ENCODE measurements around the gene AGRN.
A peak's percentile ranks its signal among the peaks of the same experiment; 100 is the strongest.
"Not testable (repeated sequence)": the region's sequence is repeated elsewhere in the genome, so short reads cannot be mapped to it uniquely, and the experiment has no call there.

AGRN gene

GRCh38 chr1:975896-976683 is 43.8 kb upstream of the AGRN start:
- Histone ChIP-seq H3K27ac (ENCODE audit: low read depth, low read length) (no peak overlapping the region), H3K9ac (ENCODE audit: low read length) (no peak overlapping the region), H3K9me3 (ENCODE audit: low read length) (no peaks in the 10 kb centered on the region), H3K4me3 (ENCODE audit: low read depth in 1 of 2, low read length in 2 of 2) (peak overlapping the region; percentile 21 to 49), H3K36me3 (ENCODE audit: insufficient read depth, low read length) (no peaks in the 10 kb centered on the region), H3K4me1 (ENCODE audit: insufficient read depth, low read length) (no peaks in the 10 kb centered on the region), H3K27me3 (ENCODE audit: control insufficient read depth in 1 of 2, insufficient read depth in 2 of 2, low read length in 2 of 2) (peaks cover 0 to 52% of the 10 kb centered on the region in 2 donors)

GRCh38 chr1:976791-977190 is 43.1 kb upstream of the AGRN start:
- H3K27ac ChIP-seq (ENCODE audit: low read depth, low read length); H3K9ac ChIP-seq (ENCODE audit: low read length); H3K9me3 ChIP-seq (ENCODE audit: low read length); H3K4me3 ChIP-seq (ENCODE audit: low read depth in 1 of 2, low read length in 2 of 2); H3K36me3 ChIP-seq (ENCODE audit: insufficient read depth, low read length); H3K4me1 ChIP-seq (ENCODE audit: insufficient read depth, low read length): not testable (repeated sequence)
- peaks cover 0 to 50% of the 10 kb centered on the region in 2 donors for H3K27me3 ChIP-seq (ENCODE audit: control insufficient read depth in 1 of 2, insufficient read depth in 2 of 2, low read length in 2 of 2)

- Histone ChIP-seq H3K4me1 (ENCODE audit: insufficient read depth, low read length) (no peaks in the 10 kb centered on the region), H3K9ac (ENCODE audit: low read length) (no peak overlapping the region), H3K4me3 (ENCODE audit: low read depth in 1 of 2, low read length in 2 of 2) (no peak overlapping the region), H3K9me3 (ENCODE audit: low read length) (no peaks in the 10 kb centered on the region), H3K27ac (ENCODE audit: low read depth, low read length) (no peak overlapping the region), H3K36me3 (ENCODE audit: insufficient read depth, low read length) (no peaks in the 10 kb centered on the region), H3K27me3 (ENCODE audit: control insufficient read depth in 1 of 2, insufficient read depth in 2 of 2, low read length in 2 of 2) (peaks cover 0 to 40% of the 10 kb centered on the region in 2 donors)
Measured at GRCh38 chr1:978069-978834, 41.7 kb upstream of the AGRN start.

GRCh38 chr1:978835-979743 is 40.8 kb upstream of the AGRN start:
- H3K36me3 ChIP-seq (ENCODE audit: insufficient read depth, low read length), result no peaks in the 10 kb centered on the region
- H3K9me3 ChIP-seq (ENCODE audit: low read length), result no peaks in the 10 kb centered on the region
- H3K27ac ChIP-seq (ENCODE audit: low read depth, low read length), result no peak overlapping the region
- no peak overlapping the region for H3K4me3 ChIP-seq (ENCODE audit: low read depth in 1 of 2, low read length in 2 of 2)
- H3K27me3 ChIP-seq (ENCODE audit: control insufficient read depth in 1 of 2, insufficient read depth in 2 of 2, low read length in 2 of 2), result peaks cover 0 to 39% of the 10 kb centered on the region in 2 donors
- H3K4me1 ChIP-seq (ENCODE audit: insufficient read depth, low read length), result no peaks in the 10 kb centered on the region
- H3K9ac ChIP-seq (ENCODE audit: low read length), result no peak overlapping the region

GRCh38 chr1:979744-980072 is 40.2 kb upstream of the AGRN start:
- Histone ChIP-seq H3K4me3 (ENCODE audit: low read depth in 1 of 2, low read length in 2 of 2) (no peak overlapping the region), H3K4me1 (ENCODE audit: insufficient read depth, low read length) (no peaks in the 10 kb centered on the region), H3K9me3 (ENCODE audit: low read length) (no peaks in the 10 kb centered on the region), H3K36me3 (ENCODE audit: insufficient read depth, low read length) (no peaks in the 10 kb centered on the region), H3K27ac (ENCODE audit: low read depth, low read length) (no peak overlapping the region), H3K27me3 (ENCODE audit: control insufficient read depth in 1 of 2, insufficient read depth in 2 of 2, low read length in 2 of 2) (peaks cover 0 to 33% of the 10 kb centered on the region in 2 donors), H3K9ac (ENCODE audit: low read length) (no peak overlapping the region)

- no peak overlapping the region for H3K4me3 ChIP-seq (ENCODE audit: low read depth in 1 of 2, low read length in 2 of 2)
- H3K36me3 ChIP-seq (ENCODE audit: insufficient read depth, low read length), result no peaks in the 10 kb centered on the region
- H3K9me3 ChIP-seq (ENCODE audit: low read length), result no peaks in the 10 kb centered on the region
- no peak overlapping the region for H3K27ac ChIP-seq (ENCODE audit: low read depth, low read length)
- H3K4me1 ChIP-seq (ENCODE audit: insufficient read depth, low read length), result no peaks in the 10 kb centered on the region
- no peak overlapping the region for H3K9ac ChIP-seq (ENCODE audit: low read length)
- H3K27me3 ChIP-seq (ENCODE audit: control insufficient read depth in 1 of 2, insufficient read depth in 2 of 2, low read length in 2 of 2), result peaks cover 0 to 29% of the 10 kb centered on the region in 2 donors
Measured at GRCh38 chr1:980137-980571, 39.8 kb upstream of the AGRN start.

GRCh38 chr1:980602-981395 is 39.1 kb upstream of the AGRN start:
- no peaks in the 10 kb centered on the region for H3K9me3 ChIP-seq (ENCODE audit: low read length)
- no peak overlapping the region for H3K9ac ChIP-seq (ENCODE audit: low read length)
- no peak overlapping the region for H3K27ac ChIP-seq (ENCODE audit: low read depth, low read length)
- no peak overlapping the region for H3K4me3 ChIP-seq (ENCODE audit: low read depth in 1 of 2, low read length in 2 of 2)
- no peaks in the 10 kb centered on the region for H3K4me1 ChIP-seq (ENCODE audit: insufficient read depth, low read length)
- peaks cover 0 to 23% of the 10 kb centered on the region in 2 donors for H3K27me3 ChIP-seq (ENCODE audit: control insufficient read depth in 1 of 2, insufficient read depth in 2 of 2, low read length in 2 of 2)
- H3K36me3 ChIP-seq (ENCODE audit: insufficient read depth, low read length), result no peaks in the 10 kb centered on the region

GRCh38 chr1:981491-981954 is 38.4 kb upstream of the AGRN start:
- Histone ChIP-seq H3K36me3 (ENCODE audit: insufficient read depth, low read length) (no peaks in the 10 kb centered on the region), H3K27ac (ENCODE audit: low read depth, low read length) (no peak overlapping the region), H3K9me3 (ENCODE audit: low read length) (no peaks in the 10 kb centered on the region), H3K27me3 (ENCODE audit: control insufficient read depth in 1 of 2, insufficient read depth in 2 of 2, low read length in 2 of 2) (peaks cover 0 to 17% of the 10 kb centered on the region in 2 donors), H3K4me1 (ENCODE audit: insufficient read depth, low read length) (no peaks in the 10 kb centered on the region), H3K4me3 (ENCODE audit: low read depth in 1 of 2, low read length in 2 of 2) (no peak overlapping the region), H3K9ac (ENCODE audit: low read length) (no peak overlapping the region)

- Histone ChIP-seq H3K4me1 (ENCODE audit: insufficient read depth, low read length) (no peaks in the 10 kb centered on the region), H3K9me3 (ENCODE audit: low read length) (no peaks in the 10 kb centered on the region), H3K9ac (ENCODE audit: low read length) (no peak within 1 kb of the TSS), H3K27ac (ENCODE audit: low read depth, low read length) (no peak within 1 kb of the TSS), H3K27me3 (ENCODE audit: control insufficient read depth in 1 of 2, insufficient read depth in 2 of 2, low read length in 2 of 2) (peaks cover 0 to 17% of the 10 kb centered on the region in 2 donors), H3K4me3 (ENCODE audit: low read depth in 1 of 2, low read length in 2 of 2) (no peak within 1 kb of the TSS), H3K36me3 (ENCODE audit: insufficient read depth, low read length) (no peaks in the 10 kb centered on the region)
Measured at GRCh38 chr1:981955-982558, 37.9 kb upstream of the AGRN start, which contains the start of gene PERM1. PERM1 (minus strand) TSS chr1:982093; CDS start chr1:981029, 1,064 bp downstream.

- Histone ChIP-seq H3K9ac (ENCODE audit: low read length) (no peak overlapping the region), H3K36me3 (ENCODE audit: insufficient read depth, low read length) (no peaks in the 10 kb centered on the region), H3K4me3 (ENCODE audit: low read depth in 1 of 2, low read length in 2 of 2) (no peak overlapping the region), H3K27ac (ENCODE audit: low read depth, low read length) (no peak overlapping the region), H3K9me3 (ENCODE audit: low read length) (no peaks in the 10 kb centered on the region), H3K4me1 (ENCODE audit: insufficient read depth, low read length) (no peaks in the 10 kb centered on the region), H3K27me3 (ENCODE audit: control insufficient read depth in 1 of 2, insufficient read depth in 2 of 2, low read length in 2 of 2) (peaks cover 0 to 17% of the 10 kb centered on the region in 2 donors)
Measured at GRCh38 chr1:982765-983436, 37.0 kb upstream of the AGRN start.

All from muscle layer of colon (tissue), 2 donors.